ENCODE measurements around the gene FAT1.
A peak's percentile ranks its signal among the peaks of the same experiment; 100 is the strongest.
"Not testable (repeated sequence)": the region's sequence is repeated elsewhere in the genome, so short reads cannot be mapped to it uniquely, and the experiment has no call there.

FAT1 gene

GRCh38 chr4:186723292-186724057 is at the start of gene FAT1:
Gene FAT1 (minus strand): TSS chr4:186723856. CDS start chr4:186709827, 14,029 bp downstream.
- peak; percentile 78 for DNase-seq

- no peak for DNase-seq
These were observed 49.4 kb upstream of the FAT1 start for GRCh38 chr4:186772936-186773487.

- DNase-seq = no peak
These were observed 48.0 kb upstream of the FAT1 start for GRCh38 chr4:186771624-186772023.

- DNase-seq = peak; percentile 79
These were observed 47.0 kb upstream of the FAT1 start for GRCh38 chr4:186770481-186771175.

- DNase-seq = no peak
These were observed 44.1 kb upstream of the FAT1 start for GRCh38 chr4:186767794-186768193.

GRCh38 chr4:186765673-186766546 is 42.3 kb upstream of the FAT1 start:
- no peak for DNase-seq

- peak; percentile 6 for DNase-seq
These were observed 41.5 kb upstream of the FAT1 start for GRCh38 chr4:186765138-186765537.

GRCh38 chr4:186764457-186764856 is 40.8 kb upstream of the FAT1 start:
- no peak for DNase-seq

GRCh38 chr4:186762865-186763264 is 39.2 kb upstream of the FAT1 start:
- no peak for DNase-seq

GRCh38 chr4:186762361-186762760 is 38.7 kb upstream of the FAT1 start:
- DNase-seq = no peak

- not testable (repeated sequence) for DNase-seq
These were observed 38.3 kb upstream of the FAT1 start for GRCh38 chr4:186761956-186762355.

- DNase-seq = no peak
These were observed 37.7 kb upstream of the FAT1 start for GRCh38 chr4:186761393-186761792.

- peak; percentile 86 for DNase-seq
These were observed 36.9 kb upstream of the FAT1 start for GRCh38 chr4:186760576-186760975.

- DNase-seq = no peak
These were observed 36.3 kb upstream of the FAT1 start for GRCh38 chr4:186759990-186760389.

GRCh38 chr4:186758929-186759682 is 35.5 kb upstream of the FAT1 start:
- DNase-seq = no peak

GRCh38 chr4:186757696-186758355 is 34.2 kb upstream of the FAT1 start:
- peak; percentile 55 for DNase-seq

- DNase-seq = not testable (repeated sequence)
These were observed 32.9 kb upstream of the FAT1 start for GRCh38 chr4:186756550-186756949.

- no peak for DNase-seq
These were observed 32.2 kb upstream of the FAT1 start for GRCh38 chr4:186755550-186756519.

- DNase-seq = no peak
These were observed 31.3 kb upstream of the FAT1 start for GRCh38 chr4:186754976-186755375.

- no peak for DNase-seq
These were observed 28.7 kb upstream of the FAT1 start for GRCh38 chr4:186752325-186752724.

All from fibroblast of upper back skin (primary cell).